ENCODE measurements around the gene LAIR2. TPM values are rescaled to one million over a fixed set of nuclear protein-coding genes. Genes with fewer than 3 reads are reported as not detected.
A peak's percentile ranks its signal among the peaks of the same experiment; 100 is the strongest.

Gene LAIR2
- total and polyA plus RNA-seq, 10 of the 15 experiments (the other 5 are each of a cell fraction or from before 2014, with no cell fraction given): not detected

GRCh38 chr19:54464044-54464629 is 38.5 kb upstream of the LAIR2 start (continued):
- no peak for TF ChIP-seq ZBTB4 (CRISPR knock-in tag; IDR thresholded peaks at IDR 0.05)
- TF ChIP-seq TARDBP (IDR thresholded peaks at IDR 0.05; ENCODE audit: borderline replicate concordance): no peak
- no peak for TF ChIP-seq ETV6 (conservative IDR thresholded peaks at IDR 0.05 in 1 of 2, IDR thresholded peaks at IDR 0.05 in 1 of 2; ENCODE audit: borderline replicate concordance in 1 of 2, low read depth in 1 of 2)
- TF ChIP-seq SRF (IDR thresholded peaks at IDR 0.05; ENCODE audit: low read depth in 2 of 2, low read length in 2 of 2): 0 out of 4 replicates have a peak, but pooled peaks of 1 of the 2 experiments have one; percentile 4
- no peak for TF ChIP-seq SIN3A (IDR thresholded peaks at IDR 0.05; ENCODE audit: low read depth, low read length)
- peak; percentile 63 for TF ChIP-seq POU2F2 (IDR thresholded peaks at IDR 0.05; ENCODE audit: borderline replicate concordance, low read depth, low read length)
- no peak for TF ChIP-seq BCLAF1 (IDR thresholded peaks at IDR 0.05)
- TF ChIP-seq PRDM15 (CRISPR knock-in tag; IDR thresholded peaks at IDR 0.05): no peak
- no peak for TF ChIP-seq KDM1A (IDR thresholded peaks at IDR 0.05; ENCODE audit: borderline replicate concordance)
- TF ChIP-seq CBX3 (IDR thresholded peaks at IDR 0.05; ENCODE audit: borderline replicate concordance, low read depth): no peak
